ENCODE measurements around the gene ZNF143. TPM values are rescaled to one million over a fixed set of nuclear protein-coding genes. Genes with fewer than 3 reads are reported as not detected.

Gene ZNF143
- 10 to 100 TPM; 27.4 to 32.7 (median 32.6) TPM for total RNA-seq
- 51.2 TPM for total RNA-seq (2013)

DNA sequence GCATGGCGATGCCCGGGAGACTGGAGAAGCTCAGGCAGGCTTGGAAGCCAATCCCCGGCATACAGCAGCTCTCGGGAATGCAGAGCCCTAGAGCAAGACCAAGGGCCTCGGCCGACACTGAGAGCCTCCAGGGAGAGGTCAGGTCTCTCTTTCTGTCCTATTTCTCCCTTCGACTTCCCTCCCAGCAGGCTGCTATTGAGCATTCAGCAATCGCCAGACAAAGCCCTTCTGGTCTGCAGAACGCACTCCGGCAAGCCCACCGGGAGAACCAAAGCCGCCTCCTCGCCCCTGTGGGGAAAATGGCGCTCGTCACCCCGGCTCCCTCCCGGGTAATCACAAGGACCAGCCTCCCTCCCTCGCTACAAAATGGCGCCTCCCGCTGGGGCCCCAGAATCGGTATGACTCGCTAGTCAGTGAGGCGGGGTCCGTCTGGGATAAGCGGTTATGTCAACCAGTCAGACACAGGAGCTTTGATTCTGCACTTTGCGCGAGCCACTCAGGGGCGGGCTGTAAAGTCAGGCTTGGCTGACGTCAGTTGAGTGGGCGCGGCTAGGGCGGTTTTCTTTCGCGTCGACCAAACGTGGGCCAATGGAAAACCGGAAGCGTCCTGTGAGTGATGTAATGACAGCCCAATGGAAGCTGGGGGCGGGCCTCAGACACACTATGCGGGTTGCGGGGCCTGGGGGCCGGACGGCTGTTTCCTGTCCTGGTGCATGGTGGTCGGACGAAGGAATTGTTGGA, at the start of gene ZNF143:
Gene ZNF143 (plus strand): TSS at position 691 of the 741 bp plus-strand sequence. CDS start 10,297 bp downstream, outside the sequence.
- intact Hi-C loops (cut with micrococcal nuclease) = loop anchor here (1.0 to 5.0 kb wide), 6 partner anchors 47 to 196 kb away; partner anchors contain the start of genes IPO7, TMEM41B and WEE1
- Histone ChIP-seq H3K9me3 (ENCODE audit: control insufficient read depth, insufficient read depth, low read length) (no peaks in the 10 kb centered on the region), H3K4me3 (ENCODE audit: low read length) (peak within 1 kb of the TSS; percentile 75), H3K27ac (ENCODE audit: low read length) (peak within 1 kb of the TSS; percentile 98), H3K36me3 (ENCODE audit: control insufficient read depth, insufficient read depth, low read length) (no peaks in the 10 kb centered on the region), H3K27me3 (ENCODE audit: control insufficient read depth, insufficient read depth, low read length) (no peaks in the 10 kb centered on the region), H3K4me1 (ENCODE audit: control insufficient read depth, insufficient read depth, low read length) (peaks cover 14% of the 10 kb centered on the region)
- Mint-ChIP-seq H3K36me3 (no peaks in the 10 kb centered on the region), H3K9me3 (no peaks in the 10 kb centered on the region), H3K27ac (peak within 1 kb of the TSS; percentile 98 to 99), H3K27me3 (ENCODE audit: low read depth in 2 of 2) (no peaks in the 10 kb centered on the region), H3K4me1 (peaks cover 35 to 37% of the 10 kb centered on the region in 2 donors), H3K4me3 (peak within 1 kb of the TSS; percentile 99)
- DNase-seq = peak; percentile 100
- TF ChIP-seq CTCF (IDR thresholded peaks at IDR 0.05) = no peak
- peak; percentile 85 to 95 (median 86) for ATAC-seq
- under 1% methylated on average over 45 of the region's 45 CpGs for WGBS (ENCODE audit: insufficient coverage)

GRCh38 chr11:9428706-9429105, 32.1 kb upstream of the ZNF143 start:
- H3K4me3 ChIP-seq (ENCODE audit: low read length) = no peak overlapping the region
- no peaks in the 10 kb centered on the region for H3K4me1 ChIP-seq (ENCODE audit: control insufficient read depth, insufficient read depth, low read length)
- DNase-seq (no peak), ATAC-seq (no peak)
- Mint-ChIP-seq H3K36me3 (peaks cover 16% of the 10 kb centered on the region), H3K4me3 (no peak overlapping the region), H3K27ac (no peak overlapping the region), H3K4me1 (no peaks in the 10 kb centered on the region), H3K27me3 (ENCODE audit: low read depth in 2 of 2) (no peaks in the 10 kb centered on the region), H3K9me3 (no peaks in the 10 kb centered on the region)
- WGBS (ENCODE audit: insufficient coverage) = 100% methylated on average over 1 of the region's 1 CpG
- intact Hi-C loops (cut with micrococcal nuclease) = no loop called here
- TF ChIP-seq CTCF (IDR thresholded peaks at IDR 0.05) = no peak
- H3K27me3 ChIP-seq (ENCODE audit: control insufficient read depth, insufficient read depth, low read length) = no peaks in the 10 kb centered on the region
- H3K36me3 ChIP-seq (ENCODE audit: control insufficient read depth, insufficient read depth, low read length) = peaks cover 71% of the 10 kb centered on the region
- H3K27ac ChIP-seq (ENCODE audit: low read length) = no peak overlapping the region
- no peaks in the 10 kb centered on the region for H3K9me3 ChIP-seq (ENCODE audit: control insufficient read depth, insufficient read depth, low read length)

DNA sequence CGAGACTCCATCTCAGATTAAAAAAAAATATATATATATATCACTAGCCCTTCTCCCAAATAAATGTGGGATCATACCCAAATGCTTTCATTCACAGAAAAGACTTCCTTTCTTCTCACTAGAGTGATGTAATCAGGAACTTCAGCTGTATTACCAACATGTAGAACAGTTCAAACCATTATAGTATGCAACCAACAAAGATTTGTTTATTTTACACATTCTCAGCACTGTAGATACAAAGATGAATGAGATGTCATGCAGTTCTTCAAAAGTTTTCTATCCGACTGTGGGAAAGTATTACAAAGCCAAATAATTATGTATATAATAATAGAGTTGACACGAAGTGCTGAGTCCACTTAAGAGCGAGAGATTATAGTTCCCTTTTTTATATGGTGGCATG, 22.2 kb upstream of the ZNF143 start:
- intact Hi-C loops (cut with micrococcal nuclease) = no loop called here
- peaks cover 13% of the 10 kb centered on the region for H3K36me3 Mint-ChIP-seq

More for the DNA sequence above, 22.2 kb upstream of the ZNF143 start:
- no peak for TF ChIP-seq CTCF (IDR thresholded peaks at IDR 0.05)
- 100% methylated on average over 2 of the region's 4 CpGs for WGBS (ENCODE audit: insufficient coverage)
- Mint-ChIP-seq H3K4me1 (no peaks in the 10 kb centered on the region), H3K27ac (no peak overlapping the region), H3K4me3 (no peak overlapping the region), H3K9me3 (no peaks in the 10 kb centered on the region), H3K27me3 (ENCODE audit: low read depth in 2 of 2) (no peaks in the 10 kb centered on the region)
- Histone ChIP-seq H3K27me3 (ENCODE audit: control insufficient read depth, insufficient read depth, low read length) (no peaks in the 10 kb centered on the region), H3K9me3 (ENCODE audit: control insufficient read depth, insufficient read depth, low read length) (no peaks in the 10 kb centered on the region), H3K4me1 (ENCODE audit: control insufficient read depth, insufficient read depth, low read length) (no peaks in the 10 kb centered on the region), H3K27ac (ENCODE audit: low read length) (no peak overlapping the region), H3K36me3 (ENCODE audit: control insufficient read depth, insufficient read depth, low read length) (peaks cover 76% of the 10 kb centered on the region), H3K4me3 (ENCODE audit: low read length) (no peak overlapping the region)
- DNase-seq (no peak), ATAC-seq (no peak)

Data from natural killer cell (primary cell).